Measurements from ENCODE around the gene TAS2R19. TPM values are rescaled to one million over a fixed set of nuclear protein-coding genes. Genes with fewer than 3 reads are reported as not detected.

Gene TAS2R19
- total and polyA plus RNA-seq, 2 donors = 0.24 to 24.5 TPM

Other genes with a start within 250 kb of the TAS2R19 start
- gene TAS2R7, start 220.0 kb downstream of the TAS2R19 start, total RNA-seq = not detected
- gene TAS2R7, start 220.0 kb downstream of the TAS2R19 start, polyA plus RNA-seq = not detected
- gene TAS2R8, start 215.3 kb downstream of the TAS2R19 start, total RNA-seq = 0.58 TPM
- gene TAS2R8, start 215.3 kb downstream of the TAS2R19 start, polyA plus RNA-seq = not detected
- gene TAS2R9, start 212.5 kb downstream of the TAS2R19 start, total RNA-seq = 0.37 TPM
- gene TAS2R9, start 212.5 kb downstream of the TAS2R19 start, polyA plus RNA-seq = not detected
- 7.8 TPM for gene TAS2R10, start 196.3 kb downstream of the TAS2R19 start, total RNA-seq
- not detected for gene TAS2R10, start 196.3 kb downstream of the TAS2R19 start, polyA plus RNA-seq
- gene PRR4, start 173.1 kb downstream of the TAS2R19 start, total RNA-seq = 4.4 TPM
- 2.0 TPM for gene PRR4, start 173.1 kb downstream of the TAS2R19 start, polyA plus RNA-seq
- 103 TPM for gene PRH1, start 138.4 kb downstream of the TAS2R19 start, total RNA-seq
- gene PRH1, start 138.4 kb downstream of the TAS2R19 start, polyA plus RNA-seq = 4.5 TPM
- 14.3 TPM for gene TAS2R13, start 113.1 kb downstream of the TAS2R19 start, total RNA-seq
- not detected for gene TAS2R13, start 113.1 kb downstream of the TAS2R19 start, polyA plus RNA-seq
- not detected for gene PRH2, start 93.4 kb downstream of the TAS2R19 start, total RNA-seq
- gene PRH2, start 93.4 kb downstream of the TAS2R19 start, polyA plus RNA-seq = not detected
- gene TAS2R14, start 83.4 kb downstream of the TAS2R19 start, total RNA-seq = 20.3 TPM
- gene TAS2R14, start 83.4 kb downstream of the TAS2R19 start, polyA plus RNA-seq = 1.2 TPM
- gene TAS2R50, start 35.7 kb downstream of the TAS2R19 start, total RNA-seq = 20.0 TPM
- gene TAS2R50, start 35.7 kb downstream of the TAS2R19 start, polyA plus RNA-seq = not detected
- 23.7 TPM for gene TAS2R20, start 24.3 kb downstream of the TAS2R19 start, total RNA-seq
- gene TAS2R20, start 24.3 kb downstream of the TAS2R19 start, polyA plus RNA-seq = 0.22 TPM
- 27.1 TPM for gene TAS2R31, start 8.8 kb upstream of the TAS2R19 start, total RNA-seq
- 0.15 TPM for gene TAS2R31, start 8.8 kb upstream of the TAS2R19 start, polyA plus RNA-seq
- gene TAS2R46, start 39.7 kb upstream of the TAS2R19 start, total RNA-seq = 11.7 TPM
- not detected for gene TAS2R46, start 39.7 kb upstream of the TAS2R19 start, polyA plus RNA-seq
- gene TAS2R43, start 69.7 kb upstream of the TAS2R19 start, total RNA-seq = 23.7 TPM
- gene TAS2R43, start 69.7 kb upstream of the TAS2R19 start, polyA plus RNA-seq = not detected
- 42.9 TPM for gene TAS2R30, start 112.0 kb upstream of the TAS2R19 start, total RNA-seq
- not detected for gene TAS2R30, start 112.0 kb upstream of the TAS2R19 start, polyA plus RNA-seq
- 10.8 TPM for gene SMIM10L1, start 148.6 kb upstream of the TAS2R19 start, total RNA-seq
- 12.8 TPM for gene SMIM10L1, start 148.6 kb upstream of the TAS2R19 start, polyA plus RNA-seq
- gene TAS2R42, start 164.3 kb upstream of the TAS2R19 start, total RNA-seq = not detected
- gene TAS2R42, start 164.3 kb upstream of the TAS2R19 start, polyA plus RNA-seq = not detected
- gene PRB3, start 247.1 kb upstream of the TAS2R19 start, total RNA-seq = not detected
- gene PRB3, start 247.1 kb upstream of the TAS2R19 start, polyA plus RNA-seq = not detected